CD4-positive, alpha-beta T cell treated with Interleukin-10 for 1 hour (primary cell): ENCODE measurements around the gene YRDC.
A peak's percentile ranks its signal among the peaks of the same experiment; 100 is the strongest.

ENCODE experiments used
- DNase-seq: peaks from one replicate; pipeline ENCODE4 v3.0.0-alpha.2; 2020

Gene YRDC

DNA sequence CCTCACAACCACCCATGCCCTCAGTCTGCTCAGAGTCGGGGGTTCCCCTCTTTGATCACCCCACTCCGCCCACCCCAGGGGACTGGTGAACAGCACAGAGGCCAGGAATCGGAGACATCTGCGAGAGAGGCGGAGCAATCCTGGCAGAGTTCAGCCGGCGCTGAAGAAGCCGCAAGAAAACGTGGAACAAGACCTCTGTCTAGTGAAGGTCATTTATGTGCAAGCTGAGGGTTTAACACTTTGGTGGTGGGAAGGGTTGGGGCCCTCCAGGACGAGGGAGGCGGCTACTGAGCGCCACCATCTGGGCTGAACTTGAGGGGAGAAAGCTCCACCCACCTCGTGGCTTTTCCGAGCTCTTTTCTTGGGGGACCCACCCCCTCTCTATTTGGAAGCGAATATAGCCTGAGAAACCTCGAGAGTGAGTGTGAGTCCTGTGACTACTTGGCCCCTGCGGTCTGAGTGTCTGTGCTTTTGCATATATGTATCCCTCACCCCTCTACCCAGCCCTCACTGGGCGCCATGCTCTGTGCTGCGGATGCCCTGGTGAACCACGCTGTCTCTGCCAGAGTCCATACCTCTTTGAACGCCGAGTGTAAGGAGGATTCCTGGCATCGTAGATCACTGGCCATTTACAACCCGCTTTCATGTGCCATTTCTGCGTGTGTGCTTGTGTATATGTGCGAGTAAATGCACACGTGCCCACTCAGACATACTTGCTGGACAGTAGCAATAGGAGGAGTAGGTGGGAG, 41.9 kb downstream of the YRDC start:
- DNase-seq: no peak

DNA sequence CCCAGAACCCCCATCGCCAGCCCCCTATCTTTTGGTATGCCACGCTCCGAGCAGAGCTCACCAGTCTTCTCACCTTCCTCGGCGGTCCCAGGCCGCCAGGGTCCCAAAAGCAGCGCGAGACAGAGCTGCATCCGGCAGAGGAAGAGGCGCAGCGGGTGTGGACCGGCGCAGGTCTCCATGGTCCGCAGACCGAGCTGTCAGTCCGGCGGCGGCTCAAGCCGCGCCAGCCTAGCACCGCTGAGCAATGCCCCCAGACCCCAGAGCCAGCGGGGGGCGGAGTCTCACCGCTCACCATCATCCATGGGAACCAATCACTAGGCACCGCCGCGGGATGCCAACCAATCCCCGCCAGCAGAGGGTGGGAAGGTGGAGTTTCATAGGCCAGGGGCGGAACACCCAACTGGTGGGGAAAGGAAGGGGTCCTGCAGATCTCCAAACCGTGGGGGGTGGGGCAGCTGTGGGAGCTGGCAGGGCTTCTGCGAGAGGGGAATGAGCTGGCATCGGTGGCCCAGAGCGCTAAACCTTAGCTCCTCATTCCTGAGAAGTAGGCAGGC, 43.0 kb downstream of the YRDC start, which contains the start of gene EPHA10:
Gene EPHA10 (minus strand): TSS at position 233 of the 554 bp plus-strand sequence. CDS start 54 bp downstream, at position 179.
- DNase-seq: no peak

DNA sequence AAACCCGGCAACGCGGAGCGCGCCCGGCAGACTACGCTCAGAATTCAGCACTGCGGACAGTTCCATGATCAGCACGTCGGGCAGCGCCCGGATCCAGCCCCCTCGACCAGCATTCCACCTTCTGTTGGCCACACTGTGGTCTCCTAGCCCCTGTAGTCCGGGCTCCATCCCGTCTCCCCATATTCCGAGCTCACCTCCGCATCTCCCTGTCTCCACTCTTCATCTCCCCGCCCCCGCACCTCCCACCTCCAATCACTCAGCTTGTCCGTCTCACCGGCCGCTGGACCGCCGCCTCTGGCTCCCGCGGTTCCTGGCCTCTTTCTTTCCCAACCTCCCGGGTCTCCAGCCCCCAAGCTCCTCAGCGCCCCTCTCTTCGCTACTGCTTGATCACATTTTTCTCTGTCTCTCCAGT, 43.6 kb downstream of the YRDC start:
- DNase-seq: peak; percentile 10

DNA sequence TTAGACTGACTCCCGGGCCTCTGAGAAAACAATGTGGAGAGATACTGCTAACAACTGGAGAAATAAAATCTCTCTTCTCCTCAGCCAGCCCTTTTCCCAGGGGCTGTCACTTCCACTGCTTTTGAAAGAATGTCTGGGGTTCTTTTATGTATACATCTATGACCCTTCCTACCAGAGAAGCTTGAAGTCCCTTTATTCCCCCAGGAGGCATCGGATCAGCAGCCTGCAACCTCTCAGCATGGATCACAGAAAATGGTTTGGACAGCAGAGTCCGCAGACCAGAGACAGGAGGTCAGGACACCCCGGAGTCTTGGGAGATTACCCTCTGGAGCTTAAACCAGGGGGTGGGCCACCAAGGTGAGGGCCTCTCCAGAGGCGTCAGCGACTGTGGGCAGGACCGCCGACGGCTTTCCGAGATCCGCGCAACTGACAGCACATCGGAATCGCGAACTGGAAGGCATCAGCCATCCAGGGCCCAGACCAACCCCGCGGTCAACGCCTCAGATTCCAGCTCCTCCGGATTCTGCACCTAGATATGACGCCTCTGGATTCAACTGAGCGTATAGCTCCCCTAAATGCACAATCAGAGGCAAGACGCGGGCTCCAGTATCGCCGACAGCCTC, 44.1 kb downstream of the YRDC start:
- DNase-seq: no peak

DNA sequence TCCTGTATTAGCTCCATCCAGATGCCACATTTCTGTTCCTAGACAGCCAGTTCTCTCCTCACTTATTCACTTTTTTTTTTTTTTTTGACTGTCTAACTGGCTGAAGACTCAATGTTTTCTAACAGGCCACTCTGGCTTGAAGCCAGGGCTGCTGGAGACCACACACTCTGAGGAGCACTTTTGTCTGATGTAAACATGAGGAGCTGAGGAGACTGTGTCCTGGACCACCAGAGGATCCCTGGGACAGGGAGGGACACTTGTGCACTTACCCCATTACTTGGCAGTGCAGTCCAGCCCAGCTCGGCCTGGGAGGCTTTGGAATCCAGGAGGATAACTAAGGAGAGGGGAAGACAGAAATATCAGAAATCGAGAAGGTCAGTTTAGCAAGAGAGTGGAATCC, 45.5 kb downstream of the YRDC start:
- DNase-seq: no peak

DNA sequence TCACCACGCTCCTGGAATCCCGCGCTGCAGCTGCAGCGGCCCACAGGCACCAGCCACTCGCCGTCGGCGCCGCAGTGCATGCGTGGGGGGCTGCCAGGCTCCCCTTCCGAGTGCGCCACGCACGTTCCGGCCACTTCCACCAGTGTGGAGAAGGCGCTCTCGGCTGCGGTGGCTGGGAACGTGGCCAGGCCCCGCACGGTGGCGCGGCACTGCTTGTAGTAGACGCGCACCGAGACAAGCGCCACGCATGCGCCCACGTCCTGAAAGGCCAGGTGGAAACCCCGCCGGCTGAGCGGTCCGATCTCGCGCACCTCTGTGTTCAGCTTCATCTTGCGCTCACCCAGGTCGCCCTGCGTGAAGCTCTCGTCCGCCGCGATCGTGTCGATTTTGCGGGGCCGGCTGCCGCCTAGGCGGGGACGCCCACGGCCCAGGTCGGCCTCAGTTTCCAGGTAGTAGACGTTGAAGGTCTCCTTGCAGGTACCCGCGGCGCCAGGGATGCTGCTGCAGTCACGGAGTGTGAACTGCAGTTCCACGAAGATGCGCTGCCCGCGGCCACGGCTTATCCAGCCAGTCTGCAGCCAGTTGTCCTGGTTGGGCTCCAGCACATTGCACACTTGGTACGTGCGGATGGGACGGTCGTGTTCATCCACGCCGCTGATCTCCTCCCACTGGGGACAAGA, 46.5 kb downstream of the YRDC start:
- DNase-seq: no peak

DNA sequence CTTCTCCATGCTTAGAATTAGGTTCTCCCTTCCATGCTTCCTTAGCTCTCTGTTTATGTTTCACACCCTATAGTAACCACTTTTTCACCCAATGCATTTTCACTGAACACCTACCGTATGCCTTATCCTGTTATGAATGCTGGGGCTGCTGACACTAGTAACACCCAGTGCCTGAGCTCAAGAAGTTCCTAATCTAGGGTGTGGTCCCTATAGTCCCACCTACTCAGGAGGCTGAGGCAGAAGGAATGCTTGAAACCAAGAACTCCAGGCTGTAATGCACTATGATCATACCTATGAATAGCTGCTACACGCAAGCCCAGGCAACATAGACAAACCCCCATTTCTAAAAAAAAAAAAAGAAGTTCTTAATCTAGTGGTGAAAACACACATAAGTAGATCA, 48.6 kb downstream of the YRDC start:
- DNase-seq: no peak

DNA sequence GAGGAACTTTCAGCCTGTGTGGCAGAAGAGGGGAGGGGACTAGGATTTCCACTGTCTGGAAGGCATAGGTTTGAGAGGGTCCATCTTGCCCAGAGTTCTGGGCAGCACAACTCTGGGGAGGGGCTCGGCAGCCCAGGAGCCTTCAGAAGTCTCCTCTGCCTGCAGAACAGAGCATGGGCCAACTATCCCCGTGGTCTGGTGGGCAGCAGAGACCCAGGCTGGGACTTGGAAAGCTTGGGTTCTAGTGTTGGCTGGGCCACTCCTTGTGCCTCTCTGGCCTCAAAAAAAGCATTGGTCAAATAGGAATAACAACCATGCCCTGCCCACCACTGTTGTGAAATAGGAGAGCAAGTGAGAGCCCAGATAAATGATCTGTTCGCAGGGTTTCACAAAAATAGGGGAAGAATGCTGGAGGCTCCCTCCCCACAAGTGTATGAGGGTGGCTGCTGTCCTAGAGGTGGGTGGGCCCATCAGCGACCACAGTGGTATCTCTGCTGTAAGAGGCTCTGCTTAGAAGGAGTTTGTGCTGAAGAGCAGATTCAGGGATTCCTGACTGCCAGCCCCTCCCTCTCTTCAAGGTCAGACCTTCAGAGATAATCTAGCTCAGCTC, 52.0 kb downstream of the YRDC start:
- DNase-seq: no peak

DNA sequence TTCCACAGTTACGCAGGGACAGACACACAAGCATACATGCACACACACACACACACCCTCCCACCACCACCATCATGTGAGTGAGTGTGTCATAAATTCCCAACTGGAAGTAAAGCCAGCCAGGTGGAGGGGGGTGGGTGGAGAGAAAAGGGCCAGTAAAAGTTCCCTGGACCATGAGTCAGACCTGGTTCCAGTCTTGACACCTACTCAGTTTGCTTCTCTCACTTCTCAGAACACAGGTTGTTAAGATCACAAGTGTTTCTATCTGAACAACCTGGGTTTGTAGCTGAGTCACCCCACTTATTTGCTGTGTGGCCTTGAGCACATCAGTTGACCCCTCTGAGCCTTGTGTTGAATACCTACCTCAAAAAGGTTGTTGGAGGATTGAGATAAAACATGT, 52.7 kb downstream of the YRDC start:
- DNase-seq: no peak

DNA sequence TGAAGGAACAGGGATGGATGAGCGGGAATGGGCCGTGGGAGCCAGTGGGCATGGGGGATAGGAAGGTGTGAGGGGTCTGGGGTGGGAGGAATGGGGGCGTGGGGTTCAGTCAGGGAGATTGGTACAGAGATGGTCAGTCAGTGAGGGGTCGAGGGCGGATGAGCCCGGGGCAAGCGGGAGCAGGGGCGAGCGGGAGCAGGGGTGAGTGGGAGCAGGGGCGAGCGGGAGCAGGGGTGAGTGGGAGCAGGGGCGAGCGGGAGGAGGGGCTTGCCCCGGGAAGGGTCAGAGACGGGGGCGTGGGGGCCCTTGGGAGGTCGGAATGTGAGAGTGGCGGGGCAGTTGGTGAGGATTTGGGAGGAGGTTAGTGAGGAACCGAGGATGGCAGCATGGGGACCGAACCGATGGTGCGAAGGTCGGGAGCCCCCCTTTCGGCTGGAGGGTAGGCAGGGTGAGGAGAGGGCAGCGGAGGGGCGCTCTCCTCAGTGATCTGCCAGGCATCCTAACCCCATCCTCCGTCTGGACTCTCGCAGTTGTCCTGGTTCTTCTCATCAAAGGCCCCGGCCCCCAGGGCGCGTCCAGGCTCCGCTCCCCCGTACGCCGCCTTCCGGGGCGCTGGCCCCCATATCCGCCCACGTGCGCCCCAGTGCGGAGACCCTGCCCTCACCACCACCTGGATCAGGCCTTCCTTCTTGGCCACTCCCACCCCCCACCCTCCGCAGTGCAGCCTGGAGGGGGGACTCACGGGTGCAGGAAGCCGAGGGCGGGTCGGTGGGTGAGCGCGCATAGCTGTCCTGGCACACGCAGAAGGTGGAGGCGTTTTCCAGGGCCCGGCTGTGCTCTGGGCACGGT, 54.3 kb downstream of the YRDC start:
- no peak for DNase-seq
